Endometrium (tissue), 2 donors: ENCODE measurements around the gene NPDC1.
A peak's percentile ranks its signal among the peaks of the same experiment; 100 is the strongest.

ENCODE experiments used
- FAIRE-seq: peaks from 2 replicates; lab custom pipeline; 2012; peaks lifted over from hg19 to GRCh38; lab: Jason Lieb, UNC
- donor health status: control.
- donor health status: control.

NPDC1 gene

GRCh38 chr9:137055385-137056364 lies 9.7 kb upstream of the NPDC1 start:
- peak; percentile 91 for FAIRE-seq

GRCh38 chr9:137054932-137055384 lies 9.0 kb upstream of the NPDC1 start:
- no peak for FAIRE-seq

- no peak for FAIRE-seq
These were observed 8.3 kb upstream of the NPDC1 start, which contains the start of gene ENTPD2 for GRCh38 chr9:137053944-137054931. Gene ENTPD2 (minus strand): TSS chr9:137054061. CDS start chr9:137053997, 64 bp downstream.

- FAIRE-seq = no peak
These were observed 7.3 kb upstream of the NPDC1 start for GRCh38 chr9:137052998-137053943.

GRCh38 chr9:137052293-137052692 lies 6.3 kb upstream of the NPDC1 start:
- FAIRE-seq = no peak

- FAIRE-seq = no peak
These were observed 5.3 kb upstream of the NPDC1 start for GRCh38 chr9:137051145-137051724.

GRCh38 chr9:137050570-137050969 lies 4.6 kb upstream of the NPDC1 start:
- no peak for FAIRE-seq

- peak; percentile 72 for FAIRE-seq
These were observed 3.8 kb upstream of the NPDC1 start for GRCh38 chr9:137049544-137050449.

GRCh38 chr9:137048655-137049543 lies 2.9 kb upstream of the NPDC1 start:
- FAIRE-seq = no peak

GRCh38 chr9:137045294-137046087 lies 486 bp downstream of the NPDC1 start:
- FAIRE-seq = no peak

- FAIRE-seq = no peak
These were observed 1.3 kb downstream of the NPDC1 start for GRCh38 chr9:137044502-137045177.

GRCh38 chr9:137044037-137044436 lies 1.9 kb downstream of the NPDC1 start:
- FAIRE-seq = no peak

GRCh38 chr9:137042751-137043727 lies 2.9 kb downstream of the NPDC1 start:
- no peak for FAIRE-seq

GRCh38 chr9:137041124-137041523 lies 4.9 kb downstream of the NPDC1 start:
- no peak for FAIRE-seq

GRCh38 chr9:137040568-137040967 lies 5.4 kb downstream of the NPDC1 start:
- FAIRE-seq = no peak
